ENCODE measurements around the gene FBXO41.

Gene FBXO41

DNA sequence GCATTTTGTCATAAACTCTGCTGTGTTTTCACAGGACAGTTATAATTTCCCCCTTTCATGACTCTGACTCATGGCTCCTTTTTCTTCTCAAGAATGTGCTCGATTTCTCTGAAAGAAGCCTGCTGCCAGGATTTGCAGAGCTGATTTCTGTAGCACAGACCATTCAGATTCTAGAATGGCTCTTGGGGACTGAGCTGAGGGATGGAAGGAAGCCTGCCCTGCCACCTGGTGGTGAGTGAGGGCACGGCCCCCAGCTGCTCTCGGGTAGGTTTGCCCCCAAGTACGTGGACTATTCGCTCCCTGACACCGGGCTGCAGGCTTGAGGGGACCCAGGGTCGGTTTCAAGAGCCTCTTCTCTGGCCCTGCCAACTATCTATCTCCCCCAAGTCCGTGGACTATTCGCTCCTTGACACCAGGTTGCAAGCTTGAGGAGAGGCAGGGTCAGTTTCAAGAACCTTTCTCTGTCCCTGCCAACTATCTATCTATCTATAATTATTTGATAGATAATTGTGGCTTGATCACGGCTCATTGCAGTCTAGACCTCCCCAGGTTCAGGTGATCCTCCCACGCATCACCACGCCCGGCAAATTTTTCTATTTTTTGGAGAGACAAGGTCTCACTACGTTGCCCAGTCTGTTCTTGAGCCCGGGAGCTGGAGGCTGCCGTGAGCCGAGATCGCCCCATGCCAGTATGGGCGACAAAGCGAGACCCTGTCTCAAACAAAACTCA is 71.7 kb downstream of the FBXO41 start:
- DNase-seq (ENCODE audit: low read depth in 2 of 2) = peak; percentile 43 to 55

- DNase-seq (ENCODE audit: low read depth in 2 of 2) = no peak
Measured at GRCh38 chr2:73212098-73212447, 72.2 kb downstream of the FBXO41 start.

DNA sequence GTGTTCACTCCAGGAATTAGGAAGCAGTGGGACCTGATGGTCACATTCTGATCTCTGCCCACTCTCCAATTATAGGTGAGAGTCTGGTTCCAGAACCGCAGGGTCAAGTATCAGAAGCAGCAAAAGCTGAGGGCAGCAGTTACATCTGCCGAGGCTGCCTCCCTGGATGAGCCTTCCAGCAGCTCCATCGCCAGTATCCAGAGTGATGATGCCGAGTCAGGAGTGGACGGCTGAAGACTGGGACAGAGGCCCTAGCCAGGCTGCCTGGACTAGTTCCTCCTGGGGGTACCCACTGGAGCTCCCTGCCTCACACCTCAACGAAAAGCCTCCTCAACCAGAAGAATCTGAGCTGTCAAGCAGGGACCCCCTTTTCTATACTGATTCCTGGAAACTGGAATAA is 73.6 kb downstream of the FBXO41 start:
- DNase-seq (ENCODE audit: low read depth in 2 of 2) = no peak

DNA sequence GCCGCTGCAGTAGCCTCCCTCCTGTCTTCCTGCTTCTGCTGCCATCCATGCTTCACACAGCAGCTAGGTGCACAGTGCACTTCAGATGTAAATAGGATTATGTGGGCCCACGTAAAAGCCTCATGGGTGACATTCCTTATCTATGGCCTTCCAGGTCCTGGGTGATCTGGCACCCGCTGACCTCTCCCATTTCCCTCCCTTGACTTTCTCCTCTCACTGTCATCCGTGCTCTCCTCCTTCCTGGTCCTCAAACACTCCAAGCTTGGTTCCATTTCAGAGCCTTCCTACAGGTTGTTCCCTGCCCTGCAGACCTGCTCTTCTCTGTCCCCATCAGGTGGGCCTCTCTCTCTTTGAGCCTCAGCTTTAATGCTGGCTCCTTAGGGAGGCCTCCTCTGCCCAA is 74.3 kb downstream of the FBXO41 start:
- DNase-seq (ENCODE audit: low read depth in 2 of 2) = no peak

- DNase-seq (ENCODE audit: low read depth in 2 of 2) = no peak
Measured at GRCh38 chr2:73208258-73208657, 76.0 kb downstream of the FBXO41 start.

DNA sequence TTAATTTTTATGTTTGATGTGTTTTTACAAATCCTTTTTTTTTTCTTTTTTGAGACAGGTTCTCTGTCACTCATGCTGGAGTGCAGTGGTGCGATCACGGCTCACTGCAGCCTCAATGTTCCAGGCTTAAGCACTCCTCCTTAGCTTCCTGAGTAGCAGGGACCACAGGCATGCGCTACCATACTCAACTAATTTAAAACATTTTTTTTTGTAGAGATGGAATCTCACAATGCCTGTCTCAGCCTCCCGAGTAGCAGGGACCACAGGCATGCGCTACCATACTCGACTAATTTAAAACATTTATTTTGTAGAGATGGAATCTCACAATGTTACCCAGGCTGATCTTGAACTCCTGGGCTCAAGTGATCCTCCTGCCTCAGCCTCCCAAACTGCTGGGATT is 78.7 kb downstream of the FBXO41 start:
- DNase-seq (ENCODE audit: low read depth in 2 of 2) = no peak
